ENCODE data around the gene RNF128. TPM values are rescaled to one million over a fixed set of nuclear protein-coding genes. Genes with fewer than 3 reads are reported as not detected.

The RNF128 gene
- total RNA-seq: 2.4 and 5.7 TPM in 2 replicates

GRCh38 chrX:106726485-106727437 is at the start of gene RNF128:
Gene RNF128 (plus strand): TSS chrX:106726701. CDS start chrX:106726914, 213 bp downstream.

DNA sequence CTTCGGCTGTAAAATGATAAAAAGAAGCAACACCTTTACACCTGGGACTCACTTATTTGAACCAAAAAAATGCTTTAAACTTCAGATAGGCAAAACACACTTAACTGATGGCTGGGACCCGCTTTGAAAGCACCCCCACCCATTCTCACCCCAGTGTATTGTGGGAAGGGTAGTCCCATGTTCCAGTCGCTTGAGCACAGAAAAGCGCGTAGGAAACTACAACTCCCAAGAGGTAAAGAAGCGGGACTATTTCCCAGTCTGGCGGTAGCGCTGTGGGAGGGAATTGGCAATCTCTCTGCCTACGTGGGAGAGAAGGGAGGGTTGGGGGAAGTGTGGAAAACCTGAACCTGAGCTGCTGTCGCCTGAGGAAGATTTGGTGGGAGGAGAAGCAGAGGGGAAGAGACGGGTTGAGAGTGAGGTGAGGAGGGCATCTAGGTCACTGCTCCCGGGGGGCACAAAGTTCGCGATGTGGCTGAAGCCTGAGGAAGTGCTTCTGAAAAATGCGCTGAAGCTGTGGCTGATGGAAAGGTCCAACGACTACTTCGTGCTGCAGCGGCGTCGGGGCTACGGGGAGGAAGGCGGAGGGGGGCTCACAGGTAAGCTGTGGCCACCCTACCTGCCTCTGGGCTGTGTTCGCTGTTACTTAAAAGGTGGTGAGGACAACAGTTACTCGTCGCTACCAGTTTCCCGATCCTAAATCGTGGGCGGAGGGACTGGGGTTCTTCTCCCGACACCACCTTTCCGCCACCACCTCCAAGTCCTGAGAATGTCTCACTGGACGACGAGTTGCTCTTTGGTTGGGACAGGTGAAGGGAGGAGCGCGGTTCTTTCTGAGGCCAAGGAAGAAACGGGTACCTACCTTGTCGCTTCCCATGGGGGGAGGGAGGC is 76.1 kb downstream of the RNF128 start, which contains the start of gene TBC1D8B:
TBC1D8B (plus strand) TSS at position 286 of the 888 bp plus-strand sequence; CDS start at position 467, 181 bp downstream.

Other genes with a start within 250 kb of the RNF128 start
- 1.00 and 1.0 TPM in 2 replicates for gene RADX, start 114.7 kb upstream of the RNF128 start, total RNA-seq
- gene TBC1D8B, start 76.0 kb downstream of the RNF128 start, total RNA-seq: 11.1 and 14.4 TPM in 2 replicates
- gene RIPPLY1, start 176.6 kb downstream of the RNF128 start, total RNA-seq: 0.14 TPM in 1 of 2 replicates, not detected in the other
- gene CLDN2, start 193.7 kb downstream of the RNF128 start, total RNA-seq: not detected in 2 replicates